Stomach (tissue), 9 donors: ENCODE measurements around the gene STARD8. TPM values are rescaled to one million over a fixed set of nuclear protein-coding genes. Genes with fewer than 3 reads are reported as not detected.

ENCODE experiments used
- DNase-seq, 2 donors: peaks; one replicate each; pipeline versions ENCODE4 v3.0.0 to v3.0.0-alpha.2; 2013 to 2019
- H3K27ac ChIP-seq, 5 donors: fragments of 200-600 bp in 4 of 5; sonication (generic) in 4 of 5; one replicate each; pipeline ENCODE4 v1.5.1; 2013 to 2019; ENCODE audit warnings: mild to moderate bottlenecking in 1 of 5, moderate library complexity in 1 of 5
- H3K27me3 ChIP-seq, 3 donors: fragments of 200-600 bp; sonication (generic); one replicate each; pipeline ENCODE4 v1.5.1; 2017 to 2019; ENCODE audit warnings: mixed run types in 1 of 3
- H3K36me3 ChIP-seq, 4 donors: fragments of 200-600 bp; sonication (generic); 1 replicate in 3 of 4; 2 replicates in 1 of 4; pipeline ENCODE4 v1.5.1; 2016 to 2019
- H3K4me1 ChIP-seq, 4 donors: fragments of 200-600 bp; sonication (generic); one replicate each; pipeline ENCODE4 v1.5.1; 2016 to 2019
- H3K4me3 ChIP-seq, 4 donors: fragments of 200-600 bp; sonication (generic) in 3 of 4; one replicate each; pipeline ENCODE4 v1.5.1; 2016 to 2019; ENCODE audit warnings: mild to moderate bottlenecking in 1 of 4
- H3K9me3 ChIP-seq, 4 donors: fragments of 200-600 bp; sonication (generic); one replicate each; pipeline ENCODE4 v1.5.1; 2016 to 2019
- EP300 ChIP-seq: sonication (generic); formaldehyde crosslinking; IDR thresholded peaks from one replicate; pipeline ENCODE4 v1.6.1; 2017; ENCODE audit warnings: antibody characterized with exemption
- POLR2A ChIP-seq, 4 donors: fragments of 450-650 bp; IDR thresholded peaks; one replicate each; pipeline ENCODE4 v1.6.1; 2016; ENCODE audit warnings: antibody characterized with exemption in 4 of 4, control low read depth in 2 of 4, mild to moderate bottlenecking in 1 of 4, moderate library complexity in 1 of 4
- POLR2AphosphoS5 ChIP-seq, 3 donors: sonication (generic); formaldehyde crosslinking; IDR thresholded peaks; one replicate each; pipeline ENCODE4 v1.6.1; 2016; ENCODE audit warnings: antibody characterized with exemption in 3 of 3
- WGBS, 5 donors: extraction: QIAGEN DNeasy Blood & Tissue Kit in 3 of 5; methylation state at CpG; one replicate each; pipeline versions ENCODE4 v1.1.5 to v1.1.7; 2013 to 2018; 5-methylcytosine and 5-hydroxymethylcytosine counted together
- intact Hi-C: fragments of 100-400 bp; cut with DNase I; formaldehyde crosslinking; loops from one replicate; pipeline ENCODE4 v1.15.1; 2023; ENCODE audit warnings: low total_unique reads
- polyA plus RNA-seq, 3 donors: library from polyadenylated mRNA; stranded (reverse); fragments of 200-250 nt; gene quantifications; one replicate each; pipeline ENCODE4 v1.2.3, GENCODE V29; 2013
- total RNA-seq, 5 donors: library from RNA; depleted of rRNA; stranded (reverse); fragments of >200 nt; gene quantifications; one replicate each; pipeline versions ENCODE4 v1.1.0 to v1.2.3, GENCODE V29; 2014 to 2016
- TF ChIP-seq, protein P1 (sequence below), 7 experiments: fragments of 450-650 bp in 4 of 7; fragments of 200-600 bp in 3 of 7; sonication (generic) in 3 of 7; IDR thresholded peaks; one replicate each; pipeline ENCODE4 v1.5.1; 2016 to 2019; ENCODE audit warnings: antibody characterized with exemption in 7 of 7, control low read depth in 2 of 7, mild to moderate bottlenecking in 1 of 7
- donor health status: healthy with polysubstance abuse.
- donor health status: Bipolar disorder and iron deficiency.
- donor health status: healthy.

Gene STARD8
- total and polyA plus RNA-seq, 8 donors: 0.93 to 7.4 (median 2.6) TPM

DNA sequence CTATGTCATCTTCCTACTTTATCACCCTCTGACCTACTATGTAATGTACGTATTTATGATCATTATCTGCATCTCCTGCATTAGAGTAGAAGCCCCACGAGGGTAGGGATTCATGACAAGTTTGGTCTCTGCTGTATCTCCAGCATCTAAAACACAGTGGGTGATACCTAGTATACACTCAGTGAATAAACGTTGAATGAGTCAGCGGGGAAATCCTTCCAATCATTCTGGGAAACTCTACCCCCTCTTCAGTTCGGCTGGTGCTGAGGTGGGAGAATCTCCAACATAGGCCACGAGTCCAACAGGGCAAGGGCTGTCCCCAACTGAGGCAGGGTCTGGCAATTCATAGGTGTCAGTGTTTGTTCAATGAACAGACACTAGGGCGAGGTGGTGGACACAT is 106.9 kb downstream of the STARD8 start:
- WGBS, 5 donors: 64 to 84% (median 75%) methylated on average over 7 of the region's 7 CpGs
- H3K27me3 ChIP-seq: peaks cover 0 to 16% (median 0%) of the 10 kb centered on the region in 3 donors
- no peak overlapping the region for H3K4me3 ChIP-seq
- no peaks in the 10 kb centered on the region for H3K9me3 ChIP-seq
- DNase-seq: no peak
- H3K27ac ChIP-seq: no peak overlapping the region
- H3K4me1 ChIP-seq: no peaks in the 10 kb centered on the region
- no peak for TF ChIP-seq POLR2A (IDR thresholded peaks at IDR 0.05)
- TF ChIP-seq POLR2AphosphoS5 (IDR thresholded peaks at IDR 0.05): no peak
- TF ChIP-seq, protein P1, sequence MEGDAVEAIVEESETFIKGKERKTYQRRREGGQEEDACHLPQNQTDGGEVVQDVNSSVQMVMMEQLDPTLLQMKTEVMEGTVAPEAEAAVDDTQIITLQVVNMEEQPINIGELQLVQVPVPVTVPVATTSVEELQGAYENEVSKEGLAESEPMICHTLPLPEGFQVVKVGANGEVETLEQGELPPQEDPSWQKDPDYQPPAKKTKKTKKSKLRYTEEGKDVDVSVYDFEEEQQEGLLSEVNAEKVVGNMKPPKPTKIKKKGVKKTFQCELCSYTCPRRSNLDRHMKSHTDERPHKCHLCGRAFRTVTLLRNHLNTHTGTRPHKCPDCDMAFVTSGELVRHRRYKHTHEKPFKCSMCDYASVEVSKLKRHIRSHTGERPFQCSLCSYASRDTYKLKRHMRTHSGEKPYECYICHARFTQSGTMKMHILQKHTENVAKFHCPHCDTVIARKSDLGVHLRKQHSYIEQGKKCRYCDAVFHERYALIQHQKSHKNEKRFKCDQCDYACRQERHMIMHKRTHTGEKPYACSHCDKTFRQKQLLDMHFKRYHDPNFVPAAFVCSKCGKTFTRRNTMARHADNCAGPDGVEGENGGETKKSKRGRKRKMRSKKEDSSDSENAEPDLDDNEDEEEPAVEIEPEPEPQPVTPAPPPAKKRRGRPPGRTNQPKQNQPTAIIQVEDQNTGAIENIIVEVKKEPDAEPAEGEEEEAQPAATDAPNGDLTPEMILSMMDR (IDR thresholded peaks at IDR 0.05): no peak
- no peak for TF ChIP-seq EP300
- H3K36me3 ChIP-seq: no peaks in the 10 kb centered on the region
- intact Hi-C loops: no loop called here

- H3K27ac ChIP-seq: no peak overlapping the region
- no peak for DNase-seq
- H3K4me3 ChIP-seq: no peak overlapping the region
- H3K9me3 ChIP-seq: no peaks in the 10 kb centered on the region
- H3K4me1 ChIP-seq: no peaks in the 10 kb centered on the region
- peaks cover 0 to 9% (median 0%) of the 10 kb centered on the region in 3 donors for H3K27me3 ChIP-seq
- no peaks in the 10 kb centered on the region for H3K36me3 ChIP-seq
- TF ChIP-seq EP300 (no peak), POLR2AphosphoS5 (IDR thresholded peaks at IDR 0.05) (no peak), POLR2A (IDR thresholded peaks at IDR 0.05) (no peak)
- TF ChIP-seq, protein P1 (IDR thresholded peaks at IDR 0.05): no peak
- intact Hi-C loops: no loop called here
- 33 to 53% (median 44%) methylated on average over 3 of the region's 3 CpGs for WGBS, 5 donors
These were observed 108.2 kb downstream of the STARD8 start for GRCh38 chrX:68755616-68756125.

GRCh38 chrX:68757331-68757730 is 109.9 kb downstream of the STARD8 start:
- no peak for DNase-seq
- WGBS, 5 donors: 74 to 80% (median 79%) methylated on average over 4 of the region's 4 CpGs

GRCh38 chrX:68757731-68758130 is 110.3 kb downstream of the STARD8 start:
- Histone ChIP-seq H3K4me1 (peaks cover 0 to 9% (median 0%) of the 10 kb centered on the region in 4 donors), H3K4me3 (no peak overlapping the region), H3K36me3 (no peaks in the 10 kb centered on the region), H3K9me3 (no peaks in the 10 kb centered on the region), H3K27me3 (peaks cover 0 to 9% (median 0%) of the 10 kb centered on the region in 3 donors), H3K27ac (no peak overlapping the region)
- WGBS, 5 donors: 36 to 75% (median 53%) methylated on average over 1 to 2 of the region's 2 CpGs
- intact Hi-C loops: no loop called here
- DNase-seq: no peak
- TF ChIP-seq POLR2A (IDR thresholded peaks at IDR 0.05) (no peak), EP300 (no peak), POLR2AphosphoS5 (IDR thresholded peaks at IDR 0.05) (no peak)
- TF ChIP-seq, protein P1 (IDR thresholded peaks at IDR 0.05): no peak

More at GRCh38 chrX:68757331-68757730, 109.9 kb downstream of the STARD8 start:
- peaks cover 0 to 5% (median 0%) of the 10 kb centered on the region in 4 donors for H3K4me1 ChIP-seq
- H3K27ac ChIP-seq: no peak overlapping the region
- intact Hi-C loops: no loop called here
- H3K4me3 ChIP-seq: no peak overlapping the region
- H3K27me3 ChIP-seq: peaks cover 0 to 9% (median 0%) of the 10 kb centered on the region in 3 donors
- TF ChIP-seq EP300 (no peak), POLR2A (IDR thresholded peaks at IDR 0.05) (no peak), POLR2AphosphoS5 (IDR thresholded peaks at IDR 0.05) (no peak)
- TF ChIP-seq, protein P1 (IDR thresholded peaks at IDR 0.05): no peak
- H3K36me3 ChIP-seq: no peaks in the 10 kb centered on the region
- no peaks in the 10 kb centered on the region for H3K9me3 ChIP-seq
